ENCODE results near the gene ATXN2. TPM values are rescaled to one million over a fixed set of nuclear protein-coding genes. Genes with fewer than 3 reads are reported as not detected.

ATXN2 gene
- total and polyA plus RNA-seq, 9 of the 15 experiments (the other 6 are each of a cell fraction or from before 2014, with no cell fraction given), result 16.8 to 67.8 (median 29.3) TPM

GRCh38 chr12:111412830-111413441 is 186.2 kb downstream of the ATXN2 start:
- WGBS (ENCODE audit: insufficient coverage, low coverage, missing lambda C conversion rate), result 41% methylated on average over 6 of the region's 6 CpGs
- H3K79me2 ChIP-seq (ENCODE audit: control insufficient read depth, insufficient read depth, low read length), result peaks cover 98% of the 10 kb centered on the region
- no peak for TF ChIP-seq ZNF766 (CRISPR knock-in tag; conservative IDR thresholded peaks at IDR 0.05)
- 0 out of 2 replicates have a peak, but pooled peaks have one; percentile 8 for TF ChIP-seq ZNF584 (CRISPR knock-in tag; IDR thresholded peaks at IDR 0.05; ENCODE audit: low read depth)
- no peak for TF ChIP-seq ESRRB (CRISPR knock-in tag; IDR thresholded peaks at IDR 0.05; ENCODE audit: borderline replicate concordance)
- no peak for TF ChIP-seq TAL1 (IDR thresholded peaks at IDR 0.05)
- peak; percentile 51 for TF ChIP-seq SMAD1 (IDR thresholded peaks at IDR 0.05; ENCODE audit: low read depth, low read length, partially characterized antibody)
- no peak for TF ChIP-seq ZBTB9 (CRISPR knock-in tag; IDR thresholded peaks at IDR 0.05)
- TF ChIP-seq NFIC (IDR thresholded peaks at IDR 0.05), result peak; percentile 99
- TF ChIP-seq VEZF1 (CRISPR knock-in tag; IDR thresholded peaks at IDR 0.05), result peak; percentile 22; the same call in 1 of the 2 replicates
- no peak for TF ChIP-seq KDM1A (IDR thresholded peaks at IDR 0.05)
- peak; percentile 83 for TF ChIP-seq NFIX (CRISPR knock-in tag; IDR thresholded peaks at IDR 0.05; ENCODE audit: low read depth)
- in situ Hi-C loops (cut with MboI) (no loop called here), intact Hi-C loops (cut with micrococcal nuclease) (no loop called here)
- peak overlapping the region; percentile 30 to 56; a peak in 3 of 4 replicates for H3K9ac ChIP-seq (ENCODE audit: insufficient read depth in 1 of 2, low read depth in 2 of 2, low read length in 2 of 2)
- ATAC-seq (no peak), DNase-seq (ENCODE audit: extremely low read depth in 1 of 4, low spot score in 3 of 4) (peak in 1 of 4 experiments; percentile 57), FAIRE-seq (peak; percentile 66)
- H3K36me3 ChIP-seq (ENCODE audit: control insufficient read depth, insufficient read depth, low read length), result peaks cover 79% of the 10 kb centered on the region
- no peak overlapping the region for H3K4me3 ChIP-seq
- POLR2A ChIA-PET, result interaction anchor here (0.6 to 4.0 kb wide), 11 partner anchors 8 to 1652 kb away, joined by 3 to 24 read pairs (median 4); no protein-coding TSS in a partner anchor
- no TSS peak for BruUV-seq (replicated peaks)
- H3K9me3 ChIP-seq (replicated peaks; ENCODE audit: control insufficient read depth, insufficient read depth, low read depth, low read length), result no peaks in the 10 kb centered on the region
- peak overlapping the region; percentile 27 for H3K4me2 ChIP-seq (ENCODE audit: insufficient read depth, low read length)
- peaks cover 64% of the 10 kb centered on the region for H4K20me1 ChIP-seq (replicated peaks; ENCODE audit: control insufficient read depth, insufficient read depth, low read length)
- H3K4me1 ChIP-seq (replicated peaks in 1 of 2; ENCODE audit: control insufficient read depth in 2 of 2, insufficient read depth in 2 of 2, low read length in 2 of 2), result peaks cover 57 to 61% of the 10 kb centered on the region in 2 experiments
- peak overlapping the region; percentile 92 for H3K27ac ChIP-seq (ENCODE audit: extremely low read depth, low read depth, low read length)
- CTCF ChIA-PET (ENCODE audit: low intra/inter-chr PET ratio), result no interaction called here
- no peaks in the 10 kb centered on the region for H3K27me3 ChIP-seq (ENCODE audit: control insufficient read depth in 2 of 2, insufficient read depth in 2 of 2, low read length in 2 of 2)
- no peak overlapping the region for H2AFZ ChIP-seq (ENCODE audit: low read depth, low read length)
- peaks cover 19% of the 10 kb centered on the region for H3K9me1 ChIP-seq (ENCODE audit: control insufficient read depth, insufficient read depth, low read length)

Measured in K562 (cell line).